Activated CD4-positive, alpha-beta T cell treated with anti-CD3 and anti-CD28 coated beads, Interleukin-2, amount 10 ng/mL, durations not matched to agents 24 days and 14 days (primary cell): ENCODE data around the gene TAPBP. TPM values are rescaled to one million over a fixed set of nuclear protein-coding genes. Genes with fewer than 3 reads are reported as not detected.
A peak's percentile ranks its signal among the peaks of the same experiment; 100 is the strongest.

Experiments
- DNase-seq: peaks from one replicate; pipeline ENCODE4 v3.0.0; 2022
- H3K27ac Mint-ChIP-seq: one replicate; pipeline ENCODE4 v1.8.0; 2022; ENCODE audit warnings: mild to moderate bottlenecking, mixed read lengths
- H3K27me3 Mint-ChIP-seq: one replicate; pipeline ENCODE4 v1.8.0; 2022; ENCODE audit warnings: mixed read lengths
- H3K36me3 Mint-ChIP-seq: one replicate; pipeline ENCODE4 v1.8.0; 2022; ENCODE audit warnings: low read depth, mild to moderate bottlenecking, mixed read lengths
- H3K4me1 Mint-ChIP-seq: one replicate; pipeline ENCODE4 v1.8.0; 2021; ENCODE audit warnings: mixed read lengths
- H3K4me3 Mint-ChIP-seq: one replicate; pipeline ENCODE4 v1.8.0; 2022; ENCODE audit warnings: mild to moderate bottlenecking, moderate library complexity, mixed read lengths
- H3K9me3 Mint-ChIP-seq: one replicate; pipeline ENCODE4 v1.8.0; 2021; ENCODE audit warnings: mixed read lengths
- intact Hi-C: fragments of 100-400 bp; cut with micrococcal nuclease; formaldehyde crosslinking; loops from one replicate; pipeline ENCODE4 v1.15.1; 2023
- total RNA-seq: library from RNA; stranded (reverse); gene quantifications from 2 replicates; pipeline ENCODE4 v1.2.3, GENCODE V29; 2022

The TAPBP gene
- total RNA-seq, 1 donor from 2014 or later: 271 TPM

GRCh38 chr6:33297956-33298772 is 15.7 kb downstream of the TAPBP start:
- no peaks in the 10 kb centered on the region for H3K9me3 Mint-ChIP-seq
- H3K4me3 Mint-ChIP-seq: peak overlapping the region; percentile 94
- DNase-seq: peak; percentile 93
- intact Hi-C loops: loop anchor here (2.0 to 10.0 kb wide), 3 partner anchors 113 to 1103 kb away; partner anchors contain the start of genes GPSM3, PBX2 and PHF1
- peaks cover 42% of the 10 kb centered on the region for H3K36me3 Mint-ChIP-seq
- peak overlapping the region; percentile 99 for H3K27ac Mint-ChIP-seq
- H3K4me1 Mint-ChIP-seq: peaks cover 23% of the 10 kb centered on the region
- H3K27me3 Mint-ChIP-seq: peaks cover 2% of the 10 kb centered on the region

GRCh38 chr6:33297406-33297955 is 16.4 kb downstream of the TAPBP start:
- H3K27ac Mint-ChIP-seq: peak overlapping the region; percentile 60
- H3K27me3 Mint-ChIP-seq: peaks cover 2% of the 10 kb centered on the region
- DNase-seq: peak; percentile 68
- H3K4me1 Mint-ChIP-seq: peaks cover 23% of the 10 kb centered on the region
- H3K4me3 Mint-ChIP-seq: peak overlapping the region; percentile 65
- intact Hi-C loops: loop anchor here (5.0 to 10.0 kb wide), 2 partner anchors 130 to 1103 kb away; partner anchors contain the start of genes GPSM3 and PBX2
- peaks cover 43% of the 10 kb centered on the region for H3K36me3 Mint-ChIP-seq
- no peaks in the 10 kb centered on the region for H3K9me3 Mint-ChIP-seq

- Mint-ChIP-seq H3K27ac (no peak overlapping the region), H3K4me1 (peaks cover 23% of the 10 kb centered on the region), H3K27me3 (peaks cover 2% of the 10 kb centered on the region), H3K4me3 (peak overlapping the region; percentile 65), H3K9me3 (no peaks in the 10 kb centered on the region), H3K36me3 (peaks cover 45% of the 10 kb centered on the region)
- DNase-seq: peak; percentile 58
- intact Hi-C loops: loop anchor here (5.0 to 10.0 kb wide), 2 partner anchors 130 to 1102 kb away; partner anchors contain the start of genes GPSM3 and PBX2
These were observed 17.0 kb downstream of the TAPBP start for GRCh38 chr6:33296797-33297405.

- Mint-ChIP-seq H3K27ac (peak overlapping the region; percentile 6), H3K27me3 (peaks cover 2% of the 10 kb centered on the region), H3K4me3 (no peak overlapping the region), H3K9me3 (no peaks in the 10 kb centered on the region), H3K4me1 (peaks cover 22% of the 10 kb centered on the region), H3K36me3 (peaks cover 45% of the 10 kb centered on the region)
- intact Hi-C loops: loop anchor here (5.0 to 10.0 kb wide), 2 partner anchors 132 to 1101 kb away; partner anchors contain the start of genes GPSM3 and PBX2
- DNase-seq: no peak
These were observed 18.1 kb downstream of the TAPBP start for GRCh38 chr6:33295621-33296369.

GRCh38 chr6:33294086-33294823 is 19.6 kb downstream of the TAPBP start:
- Mint-ChIP-seq H3K4me1 (peaks cover 20% of the 10 kb centered on the region), H3K27ac (no peak overlapping the region), H3K4me3 (no peak overlapping the region), H3K36me3 (peaks cover 43% of the 10 kb centered on the region), H3K27me3 (peaks cover 2% of the 10 kb centered on the region), H3K9me3 (no peaks in the 10 kb centered on the region)
- intact Hi-C loops: loop anchor here (10.0 kb wide), 1 partner anchor 1099 kb away; the partner anchor contains the start of genes GPSM3 and PBX2
- DNase-seq: no peak

GRCh38 chr6:33292996-33293682 is 20.7 kb downstream of the TAPBP start:
- Mint-ChIP-seq H3K4me3 (no peak overlapping the region), H3K36me3 (peaks cover 50% of the 10 kb centered on the region), H3K9me3 (no peaks in the 10 kb centered on the region), H3K4me1 (peaks cover 25% of the 10 kb centered on the region), H3K27ac (no peak overlapping the region), H3K27me3 (peaks cover 2% of the 10 kb centered on the region)
- intact Hi-C loops: loop anchor here (10.0 kb wide), 1 partner anchor 1098 kb away; the partner anchor contains the start of genes GPSM3 and PBX2
- DNase-seq: no peak

- no peak for DNase-seq
- Mint-ChIP-seq H3K9me3 (no peaks in the 10 kb centered on the region), H3K27ac (peak overlapping the region; percentile 95), H3K4me3 (peak overlapping the region; percentile 100), H3K27me3 (no peaks in the 10 kb centered on the region), H3K4me1 (peaks cover 26% of the 10 kb centered on the region), H3K36me3 (peaks cover 61% of the 10 kb centered on the region)
- intact Hi-C loops: loop anchor here (10.0 kb wide), 1 partner anchor 1096 kb away; the partner anchor contains the start of genes GPSM3 and PBX2
These were observed 23.4 kb downstream of the TAPBP start for GRCh38 chr6:33290459-33290858.

- Mint-ChIP-seq H3K36me3 (peaks cover 61% of the 10 kb centered on the region), H3K4me3 (peak overlapping the region; percentile 100), H3K27ac (peak overlapping the region; percentile 95), H3K9me3 (no peaks in the 10 kb centered on the region), H3K27me3 (no peaks in the 10 kb centered on the region), H3K4me1 (peaks cover 26% of the 10 kb centered on the region)
- intact Hi-C loops: loop anchor here (1.0 to 10.0 kb wide), 7 partner anchors 9 to 1095 kb away; partner anchors contain the start of genes B3GALT4, GPSM3, PBX2 and RXRB
- no peak for DNase-seq
These were observed 24.0 kb downstream of the TAPBP start for GRCh38 chr6:33289784-33290315.

GRCh38 chr6:33288921-33289783 is 24.7 kb downstream of the TAPBP start, which contains the start of the genes PFDN6 and WDR46:
TSS of gene PFDN6 (plus strand) at chr6:33289601. CDS start at chr6:33289857, 256 bp downstream.
TSS of gene WDR46 (minus strand) at chr6:33289239. CDS start at chr6:33289170, 69 bp downstream.
- Mint-ChIP-seq H3K4me3 (peak within 1 kb of the TSS; percentile 100), H3K27ac (peak within 1 kb of the TSS; percentile 95), H3K9me3 (no peaks in the 10 kb centered on the region), H3K27me3 (no peaks in the 10 kb centered on the region), H3K4me1 (peaks cover 28% of the 10 kb centered on the region), H3K36me3 (peaks cover 63% of the 10 kb centered on the region)
- intact Hi-C loops: loop anchor here (1.0 kb wide), 6 partner anchors 10 to 89 kb away; partner anchors contain the start of genes B3GALT4, RXRB, SLC39A7 and TAPBP
- DNase-seq: peak; percentile 95

GRCh38 chr6:33288141-33288920 is 25.5 kb downstream of the TAPBP start:
- Mint-ChIP-seq H3K36me3 (peaks cover 63% of the 10 kb centered on the region), H3K27ac (peak overlapping the region; percentile 95), H3K9me3 (no peaks in the 10 kb centered on the region), H3K27me3 (no peaks in the 10 kb centered on the region), H3K4me1 (peaks cover 28% of the 10 kb centered on the region), H3K4me3 (peak overlapping the region; percentile 100)
- DNase-seq: no peak
- intact Hi-C loops: no loop called here
